GM23338 (cell line): ENCODE data around the gene METTL21C. TPM values are rescaled to one million over a fixed set of nuclear protein-coding genes. Genes with fewer than 3 reads are reported as not detected.

Source experiments
- ATAC-seq: fragments of 200-7000 bp; cut with Tn5 transposase; 3 replicates; pipeline ENCODE4 v1.9.1; 2020
- DNase-seq: peaks from one replicate; pipeline ENCODE4 v3.0.0-alpha.2; 2015; ENCODE audit warnings: low spot score
- H2AFZ ChIP-seq: fragments of 200-600 bp; sonication (generic); 2 replicates; pipeline ENCODE4 v1.8.0; 2016; ENCODE audit warnings: antibody characterized with exemption, mild to moderate bottlenecking, moderate library complexity
- H3F3A ChIP-seq: fragments of 200-600 bp; sonication (generic); replicated peaks from 2 replicates; pipeline ENCODE4 v1.8.0; 2017; ENCODE audit warnings: antibody characterized with exemption, mixed run types, low read depth
- H3K27ac ChIP-seq: fragments of 200-600 bp; sonication (generic); 2 replicates; pipeline ENCODE4 v1.6.1; 2016; ENCODE audit warnings: low read depth
- H3K27me3 ChIP-seq: fragments of 200-600 bp; sonication (generic); 2 replicates; pipeline ENCODE4 v1.8.0; 2016; ENCODE audit warnings: mild to moderate bottlenecking, mixed run types, moderate library complexity; ENCODE audit not compliant: insufficient read depth
- H3K36me3 ChIP-seq: fragments of 200-600 bp; sonication (generic); 2 replicates; pipeline ENCODE4 v1.8.0; 2016; ENCODE audit warnings: mild to moderate bottlenecking; ENCODE audit not compliant: insufficient read depth
- H3K4me1 ChIP-seq: fragments of 200-600 bp; sonication (generic); 2 replicates; pipeline ENCODE4 v1.8.0; 2016; ENCODE audit warnings: mild to moderate bottlenecking, moderate library complexity; ENCODE audit not compliant: insufficient read depth
- H3K4me2 ChIP-seq: fragments of 200-600 bp; sonication (generic); 2 replicates; pipeline ENCODE4 v1.7.1; 2017; ENCODE audit warnings: mixed run types
- H3K4me3 ChIP-seq: fragments of 200-600 bp; sonication (generic); 2 replicates; pipeline ENCODE4 v1.6.1; 2016; ENCODE audit warnings: mixed run types
- H3K79me2 ChIP-seq: fragments of 200-600 bp; sonication (generic); replicated peaks from 2 replicates; pipeline ENCODE4 v1.8.0; 2017; ENCODE audit warnings: mild to moderate bottlenecking; ENCODE audit not compliant: insufficient read depth
- H3K9me2 ChIP-seq: fragments of 200-600 bp; sonication (generic); 2 replicates; pipeline ENCODE4 v1.8.0; 2017; ENCODE audit not compliant: insufficient read depth
- H4K20me1 ChIP-seq: fragments of 200-600 bp; sonication (generic); replicated peaks from 2 replicates; pipeline ENCODE4 v1.8.0; 2017; ENCODE audit warnings: mild to moderate bottlenecking; ENCODE audit not compliant: insufficient read depth
- H3K27ac Mint-ChIP-seq: 2 replicates; pipeline ENCODE4 v1.8.0; 2020; ENCODE audit warnings: inconsistent platforms, mild to moderate bottlenecking, moderate library complexity, mixed read lengths
- H3K27me3 Mint-ChIP-seq: 3 replicates; pipeline ENCODE4 v1.8.0; 2022; ENCODE audit warnings: low read depth, mild to moderate bottlenecking, moderate library complexity, mixed read lengths, inconsistent platforms; ENCODE audit not compliant: insufficient read depth, poor library complexity
- H3K36me3 Mint-ChIP-seq: 3 replicates; pipeline ENCODE4 v1.8.0; 2021; ENCODE audit warnings: low read depth, mild to moderate bottlenecking, inconsistent platforms, moderate library complexity, mixed read lengths
- H3K4me1 Mint-ChIP-seq: 3 replicates; pipeline ENCODE4 v1.8.0; 2020; ENCODE audit warnings: mild to moderate bottlenecking, inconsistent platforms, mixed read lengths
- H3K4me3 Mint-ChIP-seq: 3 replicates; pipeline ENCODE4 v1.8.0; 2021; ENCODE audit warnings: moderate library complexity, mild to moderate bottlenecking, inconsistent platforms, mixed read lengths
- H3K9me3 Mint-ChIP-seq: 3 replicates; pipeline ENCODE4 v1.8.0; 2020; ENCODE audit warnings: moderate library complexity, mild to moderate bottlenecking, inconsistent platforms, mixed read lengths
- CREB1 ChIP-seq: fragments of 250-450 bp; sonication (Bioruptor Pico); IDR thresholded peaks from 2 replicates; pipeline ENCODE4 v1.5.0; 2020; ENCODE audit warnings: low read depth, mild to moderate bottlenecking, moderate library complexity
- ETS1 ChIP-seq: IDR thresholded peaks from 2 replicates; pipeline ENCODE4 v1.6.1; 2016; ENCODE audit warnings: antibody characterized with exemption
- EZH2 ChIP-seq: fragments of 200-600 bp; sonication (generic); IDR thresholded peaks from one replicate; pipeline ENCODE4 v1.8.0; 2017; ENCODE audit warnings: antibody characterized with exemption, mild to moderate bottlenecking, low read depth; ENCODE audit not compliant: unreplicated experiment
- EZH2phosphoT487 ChIP-seq: fragments of 200-600 bp; sonication (generic); IDR thresholded peaks from one replicate; pipeline ENCODE4 v1.8.1; 2018; ENCODE audit warnings: antibody characterized with exemption; ENCODE audit not compliant: unreplicated experiment
- JUNB ChIP-seq: IDR thresholded peaks from one replicate; pipeline ENCODE4 v1.6.1; 2016; ENCODE audit warnings: antibody characterized with exemption; ENCODE audit not compliant: unreplicated experiment
- REST ChIP-seq: IDR thresholded peaks from one replicate; pipeline ENCODE4 v1.6.1; 2018; ENCODE audit warnings: antibody characterized with exemption; ENCODE audit not compliant: unreplicated experiment
- STAT1 ChIP-seq: IDR thresholded peaks from one replicate; pipeline ENCODE4 v1.6.1; 2016; ENCODE audit warnings: antibody characterized with exemption; ENCODE audit not compliant: unreplicated experiment
- ZNF114 ChIP-seq: fragments of 250-450 bp; sonication (Bioruptor Pico); IDR thresholded peaks from 2 replicates; pipeline ENCODE4 v1.5.0; 2020; ENCODE audit warnings: mild to moderate bottlenecking, moderate library complexity
- ZNF331 ChIP-seq: fragments of 250-450 bp; sonication (Bioruptor Pico); IDR thresholded peaks from 2 replicates; pipeline ENCODE4 v1.5.0; 2020; ENCODE audit warnings: low read depth, mild to moderate bottlenecking, moderate library complexity
- polyA plus RNA-seq: library from polyadenylated mRNA; unstranded; fragments of >200 nt; fragmentation: Nextera tagmentation; extraction: Ambion mirVana; gene quantifications from 2 replicates; pipeline ENCODE4 v1.2.1, GENCODE V29; 2016
- total RNA-seq: library from RNA; depleted of rRNA; stranded (reverse); fragments of >200 nt; shearing (Covaris generic); gene quantifications from 2 replicates; pipeline ENCODE4 v1.2.3, GENCODE V29; 2014

Gene METTL21C
- total and polyA plus RNA-seq, 2 experiments from 2014 or later = not detected

- no peak for TF ChIP-seq REST
Observed at GRCh38 chr13:102675115-102675514, 19.7 kb downstream of the METTL21C start (continued).

- H3K9me3 Mint-ChIP-seq = peaks cover 40% of the 10 kb centered on the region
- H3K4me3 Mint-ChIP-seq = no peak overlapping the region
- Histone ChIP-seq H3K36me3 (peaks cover 54% of the 10 kb centered on the region), H4K20me1 (no peaks in the 10 kb centered on the region; the same call in 1 of the 2 replicates), H2AFZ (no peak overlapping the region), H3K27ac (no peak overlapping the region; the same call in 1 of the 2 replicates), H3K79me2 (no peaks in the 10 kb centered on the region), H3K4me2 (no peak overlapping the region), H3K27me3 (no peaks in the 10 kb centered on the region), H3K9me2 (0 out of 2 replicates have a peak, but pooled peaks cover 3% of the 10 kb centered on the region), H3K4me3 (no peak overlapping the region), H3F3A (no peaks in the 10 kb centered on the region), H3K4me1 (0 out of 2 replicates have a peak, but pooled peaks cover 6% of the 10 kb centered on the region)
- no peak for TF ChIP-seq ETS1
- DNase-seq (no peak), ATAC-seq (no peak)
- H3K4me1 Mint-ChIP-seq = peaks cover 14% of the 10 kb centered on the region; the same call in 2 of the 3 replicates
- H3K27ac Mint-ChIP-seq = no peak overlapping the region; the same call in 1 of the 2 replicates
- peaks cover 1% of the 10 kb centered on the region for H3K27me3 Mint-ChIP-seq
- peaks cover 82% of the 10 kb centered on the region for H3K36me3 Mint-ChIP-seq
Observed at GRCh38 chr13:102670130-102670529, 24.7 kb downstream of the METTL21C start.

- peaks cover 85% of the 10 kb centered on the region for H3K36me3 Mint-ChIP-seq
- no peak overlapping the region for H3K4me3 Mint-ChIP-seq
- Histone ChIP-seq H3K9me2 (0 out of 2 replicates have a peak, but pooled peaks cover 3% of the 10 kb centered on the region), H3K4me1 (0 out of 2 replicates have a peak, but pooled peaks cover 6% of the 10 kb centered on the region), H3K4me2 (no peak overlapping the region), H3K27me3 (no peaks in the 10 kb centered on the region), H2AFZ (no peak overlapping the region), H4K20me1 (no peaks in the 10 kb centered on the region; the same call in 1 of the 2 replicates), H3F3A (no peaks in the 10 kb centered on the region), H3K4me3 (no peak overlapping the region), H3K36me3 (peaks cover 50% of the 10 kb centered on the region), H3K27ac (no peak overlapping the region), H3K79me2 (no peaks in the 10 kb centered on the region)
- ATAC-seq = no peak
- peaks cover 40% of the 10 kb centered on the region for H3K9me3 Mint-ChIP-seq
- peaks cover 14% of the 10 kb centered on the region; the same call in 2 of the 3 replicates for H3K4me1 Mint-ChIP-seq
- peaks cover 1% of the 10 kb centered on the region for H3K27me3 Mint-ChIP-seq
- DNase-seq = no peak
- no peak for TF ChIP-seq ETS1
- TF ChIP-seq ZNF114 (CRISPR knock-in tag) = no peak
- no peak for TF ChIP-seq STAT1
- no peak for TF ChIP-seq EZH2
- no peak for TF ChIP-seq REST
- TF ChIP-seq JUNB = no peak
- TF ChIP-seq ZNF331 = no peak
- TF ChIP-seq CREB1 (CRISPR knock-in tag) = no peak
- TF ChIP-seq EZH2phosphoT487 = no peak
- no peak overlapping the region for H3K27ac Mint-ChIP-seq
Observed at GRCh38 chr13:102667911-102668310, 26.9 kb downstream of the METTL21C start.
